H1 (cell line): ENCODE data around the gene PLCL1. TPM values are rescaled to one million over a fixed set of nuclear protein-coding genes. Genes with fewer than 3 reads are reported as not detected.

Experiments used
- CREB1 ChIP-seq: IDR thresholded peaks from 2 replicates; pipeline ENCODE4 v1.6.1; 2012; ENCODE audit warnings: inconsistent platforms
- EGR1 ChIP-seq: IDR thresholded peaks from 2 replicates; pipeline ENCODE4 v1.6.1; 2011; ENCODE audit warnings: low read depth, low read length, borderline replicate concordance
- GABPA ChIP-seq: IDR thresholded peaks from 2 replicates; pipeline ENCODE4 v1.6.1; 2011; ENCODE audit warnings: mild to moderate bottlenecking, low read length, moderate library complexity, borderline replicate concordance; ENCODE audit not compliant: insufficient read depth
- HDAC2 ChIP-seq, 2 experiments: fragments of 300-600 bp in 1 of 2; sonication (generic) in 1 of 2; IDR thresholded peaks; 2 replicates each; pipeline ENCODE4 v1.6.1; 2011 to 2012; ENCODE audit warnings: low read depth in 2 of 2, low read length in 2 of 2, mild to moderate bottlenecking in 2 of 2, moderate library complexity in 2 of 2, borderline replicate concordance in 1 of 2, inconsistent platforms in 1 of 2
- POU5F1 ChIP-seq: IDR thresholded peaks from 2 replicates; pipeline ENCODE4 v1.6.1; 2011; ENCODE audit warnings: low read depth, mild to moderate bottlenecking, low read length, moderate library complexity
- TEAD4 ChIP-seq: IDR thresholded peaks from 2 replicates; pipeline ENCODE4 v1.6.1; 2012; ENCODE audit warnings: low read depth, low read length, inconsistent platforms, mixed read lengths
- YY1 ChIP-seq: IDR thresholded peaks from 2 replicates; pipeline ENCODE4 v1.6.1; 2011; ENCODE audit warnings: low read depth, mild to moderate bottlenecking, low read length
- polyA plus RNA-seq, 7 experiments: library from polyadenylated mRNA; depleted of rRNA in 3 of 7; stranded (reverse) in 5 of 7; unstranded in 2 of 7; fragments of >200 nt in 5 of 7; fragments of 200-250 nt in 2 of 7; gene quantifications; 1 replicate in 5 of 7; 2 replicates in 1 of 7; 4 replicates in 1 of 7; pipeline versions ENCODE4 v1.2.1 to v1.2.3, GENCODE V29; 2011 to 2013; ENCODE audit warnings: missing spikeins in 2 of 7, mixed read lengths in 2 of 7
- total RNA-seq: library from RNA; stranded (reverse); fragmentation: NEBNext Ultra II Directional; extraction: Animal tissue kit (Norgen Biotek cat#: 25700); gene quantifications from 2 replicates; pipeline ENCODE4 v1.2.1, GENCODE V29; 2021
- TF ChIP-seq, protein P1 (sequence below): fragments of 300-600 bp; sonication (generic); IDR thresholded peaks from 2 replicates; pipeline ENCODE4 v1.7.1; 2012; ENCODE audit warnings: low read length, moderate library complexity, mild to moderate bottlenecking, inconsistent platforms; ENCODE audit not compliant: insufficient replicate concordance
- TF ChIP-seq, protein P2 (sequence below): IDR thresholded peaks from 2 replicates; pipeline ENCODE4 v1.6.1; 2012; ENCODE audit warnings: low read length, inconsistent platforms

Gene PLCL1
- total and polyA plus RNA-seq, 2 of the 8 experiments (the other 6 are each of a cell fraction or from before 2014, with no cell fraction given) = not detected

DNA sequence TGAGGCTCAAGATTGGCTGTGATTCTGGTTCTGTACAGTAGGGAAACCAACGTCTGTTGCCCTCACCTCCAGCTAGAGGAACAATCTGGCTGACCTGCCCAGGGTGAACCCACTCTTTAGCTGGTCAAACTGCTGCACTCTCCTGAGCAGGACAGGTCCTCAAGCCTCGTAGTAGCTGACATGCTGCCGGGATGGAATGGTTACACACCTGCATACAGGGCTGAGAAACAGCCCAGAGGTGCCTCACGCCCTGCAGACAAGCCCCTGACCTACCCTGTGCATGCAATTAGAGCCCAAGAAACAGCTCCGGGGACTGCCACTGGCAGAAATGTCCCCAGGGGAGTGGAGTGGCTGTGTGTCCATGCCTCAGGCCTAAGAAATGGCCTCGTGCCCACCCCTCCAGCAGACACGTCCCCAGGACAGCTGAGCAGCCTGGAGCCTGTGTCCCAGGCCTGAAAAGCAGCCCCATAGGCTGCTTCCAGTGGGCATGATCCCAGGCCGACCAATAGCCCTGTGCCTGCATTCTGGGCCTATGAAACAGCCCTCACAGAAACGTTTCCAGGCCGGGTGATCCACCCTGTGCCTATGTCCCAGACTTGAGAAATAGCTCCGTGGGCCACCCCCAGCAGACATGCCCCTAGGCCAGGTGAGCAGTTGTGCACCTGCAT, 44.6 kb upstream of the PLCL1 start (continued):
- TF ChIP-seq, protein P1, sequence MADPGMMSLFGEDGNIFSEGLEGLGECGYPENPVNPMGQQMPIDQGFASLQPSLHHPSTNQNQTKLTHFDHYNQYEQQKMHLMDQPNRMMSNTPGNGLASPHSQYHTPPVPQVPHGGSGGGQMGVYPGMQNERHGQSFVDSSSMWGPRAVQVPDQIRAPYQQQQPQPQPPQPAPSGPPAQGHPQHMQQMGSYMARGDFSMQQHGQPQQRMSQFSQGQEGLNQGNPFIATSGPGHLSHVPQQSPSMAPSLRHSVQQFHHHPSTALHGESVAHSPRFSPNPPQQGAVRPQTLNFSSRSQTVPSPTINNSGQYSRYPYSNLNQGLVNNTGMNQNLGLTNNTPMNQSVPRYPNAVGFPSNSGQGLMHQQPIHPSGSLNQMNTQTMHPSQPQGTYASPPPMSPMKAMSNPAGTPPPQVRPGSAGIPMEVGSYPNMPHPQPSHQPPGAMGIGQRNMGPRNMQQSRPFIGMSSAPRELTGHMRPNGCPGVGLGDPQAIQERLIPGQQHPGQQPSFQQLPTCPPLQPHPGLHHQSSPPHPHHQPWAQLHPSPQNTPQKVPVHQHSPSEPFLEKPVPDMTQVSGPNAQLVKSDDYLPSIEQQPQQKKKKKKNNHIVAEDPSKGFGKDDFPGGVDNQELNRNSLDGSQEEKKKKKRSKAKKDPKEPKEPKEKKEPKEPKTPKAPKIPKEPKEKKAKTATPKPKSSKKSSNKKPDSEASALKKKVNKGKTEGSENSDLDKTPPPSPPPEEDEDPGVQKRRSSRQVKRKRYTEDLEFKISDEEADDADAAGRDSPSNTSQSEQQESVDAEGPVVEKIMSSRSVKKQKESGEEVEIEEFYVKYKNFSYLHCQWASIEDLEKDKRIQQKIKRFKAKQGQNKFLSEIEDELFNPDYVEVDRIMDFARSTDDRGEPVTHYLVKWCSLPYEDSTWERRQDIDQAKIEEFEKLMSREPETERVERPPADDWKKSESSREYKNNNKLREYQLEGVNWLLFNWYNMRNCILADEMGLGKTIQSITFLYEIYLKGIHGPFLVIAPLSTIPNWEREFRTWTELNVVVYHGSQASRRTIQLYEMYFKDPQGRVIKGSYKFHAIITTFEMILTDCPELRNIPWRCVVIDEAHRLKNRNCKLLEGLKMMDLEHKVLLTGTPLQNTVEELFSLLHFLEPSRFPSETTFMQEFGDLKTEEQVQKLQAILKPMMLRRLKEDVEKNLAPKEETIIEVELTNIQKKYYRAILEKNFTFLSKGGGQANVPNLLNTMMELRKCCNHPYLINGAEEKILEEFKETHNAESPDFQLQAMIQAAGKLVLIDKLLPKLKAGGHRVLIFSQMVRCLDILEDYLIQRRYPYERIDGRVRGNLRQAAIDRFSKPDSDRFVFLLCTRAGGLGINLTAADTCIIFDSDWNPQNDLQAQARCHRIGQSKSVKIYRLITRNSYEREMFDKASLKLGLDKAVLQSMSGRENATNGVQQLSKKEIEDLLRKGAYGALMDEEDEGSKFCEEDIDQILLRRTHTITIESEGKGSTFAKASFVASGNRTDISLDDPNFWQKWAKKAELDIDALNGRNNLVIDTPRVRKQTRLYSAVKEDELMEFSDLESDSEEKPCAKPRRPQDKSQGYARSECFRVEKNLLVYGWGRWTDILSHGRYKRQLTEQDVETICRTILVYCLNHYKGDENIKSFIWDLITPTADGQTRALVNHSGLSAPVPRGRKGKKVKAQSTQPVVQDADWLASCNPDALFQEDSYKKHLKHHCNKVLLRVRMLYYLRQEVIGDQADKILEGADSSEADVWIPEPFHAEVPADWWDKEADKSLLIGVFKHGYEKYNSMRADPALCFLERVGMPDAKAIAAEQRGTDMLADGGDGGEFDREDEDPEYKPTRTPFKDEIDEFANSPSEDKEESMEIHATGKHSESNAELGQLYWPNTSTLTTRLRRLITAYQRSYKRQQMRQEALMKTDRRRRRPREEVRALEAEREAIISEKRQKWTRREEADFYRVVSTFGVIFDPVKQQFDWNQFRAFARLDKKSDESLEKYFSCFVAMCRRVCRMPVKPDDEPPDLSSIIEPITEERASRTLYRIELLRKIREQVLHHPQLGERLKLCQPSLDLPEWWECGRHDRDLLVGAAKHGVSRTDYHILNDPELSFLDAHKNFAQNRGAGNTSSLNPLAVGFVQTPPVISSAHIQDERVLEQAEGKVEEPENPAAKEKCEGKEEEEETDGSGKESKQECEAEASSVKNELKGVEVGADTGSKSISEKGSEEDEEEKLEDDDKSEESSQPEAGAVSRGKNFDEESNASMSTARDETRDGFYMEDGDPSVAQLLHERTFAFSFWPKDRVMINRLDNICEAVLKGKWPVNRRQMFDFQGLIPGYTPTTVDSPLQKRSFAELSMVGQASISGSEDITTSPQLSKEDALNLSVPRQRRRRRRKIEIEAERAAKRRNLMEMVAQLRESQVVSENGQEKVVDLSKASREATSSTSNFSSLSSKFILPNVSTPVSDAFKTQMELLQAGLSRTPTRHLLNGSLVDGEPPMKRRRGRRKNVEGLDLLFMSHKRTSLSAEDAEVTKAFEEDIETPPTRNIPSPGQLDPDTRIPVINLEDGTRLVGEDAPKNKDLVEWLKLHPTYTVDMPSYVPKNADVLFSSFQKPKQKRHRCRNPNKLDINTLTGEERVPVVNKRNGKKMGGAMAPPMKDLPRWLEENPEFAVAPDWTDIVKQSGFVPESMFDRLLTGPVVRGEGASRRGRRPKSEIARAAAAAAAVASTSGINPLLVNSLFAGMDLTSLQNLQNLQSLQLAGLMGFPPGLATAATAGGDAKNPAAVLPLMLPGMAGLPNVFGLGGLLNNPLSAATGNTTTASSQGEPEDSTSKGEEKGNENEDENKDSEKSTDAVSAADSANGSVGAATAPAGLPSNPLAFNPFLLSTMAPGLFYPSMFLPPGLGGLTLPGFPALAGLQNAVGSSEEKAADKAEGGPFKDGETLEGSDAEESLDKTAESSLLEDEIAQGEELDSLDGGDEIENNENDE = no peak
- TF ChIP-seq GABPA (no peak), YY1 (no peak), HDAC2 (IDR thresholded peaks at IDR 0.05; ENCODE audit: borderline replicate concordance in 1 of 2, low read depth in 2 of 2, low read length in 2 of 2) (no peak), TEAD4 (no peak), CREB1 (no peak), EGR1 (no peak), POU5F1 (no peak)
- TF ChIP-seq, protein P2, sequence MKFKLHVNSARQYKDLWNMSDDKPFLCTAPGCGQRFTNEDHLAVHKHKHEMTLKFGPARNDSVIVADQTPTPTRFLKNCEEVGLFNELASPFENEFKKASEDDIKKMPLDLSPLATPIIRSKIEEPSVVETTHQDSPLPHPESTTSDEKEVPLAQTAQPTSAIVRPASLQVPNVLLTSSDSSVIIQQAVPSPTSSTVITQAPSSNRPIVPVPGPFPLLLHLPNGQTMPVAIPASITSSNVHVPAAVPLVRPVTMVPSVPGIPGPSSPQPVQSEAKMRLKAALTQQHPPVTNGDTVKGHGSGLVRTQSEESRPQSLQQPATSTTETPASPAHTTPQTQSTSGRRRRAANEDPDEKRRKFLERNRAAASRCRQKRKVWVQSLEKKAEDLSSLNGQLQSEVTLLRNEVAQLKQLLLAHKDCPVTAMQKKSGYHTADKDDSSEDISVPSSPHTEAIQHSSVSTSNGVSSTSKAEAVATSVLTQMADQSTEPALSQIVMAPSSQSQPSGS = no peak
